GM19025 (cell line): Measurements from ENCODE around the gene SVOP.

Experiments
- ATAC-seq: cut with Tn5 transposase; IDR thresholded peaks from one replicate; pipeline ENCODE4 v1.9.1; 2021; ENCODE audit warnings: mild to moderate bottlenecking, low read depth, moderate library complexity; ENCODE audit not compliant: unreplicated experiment

The SVOP gene

DNA sequence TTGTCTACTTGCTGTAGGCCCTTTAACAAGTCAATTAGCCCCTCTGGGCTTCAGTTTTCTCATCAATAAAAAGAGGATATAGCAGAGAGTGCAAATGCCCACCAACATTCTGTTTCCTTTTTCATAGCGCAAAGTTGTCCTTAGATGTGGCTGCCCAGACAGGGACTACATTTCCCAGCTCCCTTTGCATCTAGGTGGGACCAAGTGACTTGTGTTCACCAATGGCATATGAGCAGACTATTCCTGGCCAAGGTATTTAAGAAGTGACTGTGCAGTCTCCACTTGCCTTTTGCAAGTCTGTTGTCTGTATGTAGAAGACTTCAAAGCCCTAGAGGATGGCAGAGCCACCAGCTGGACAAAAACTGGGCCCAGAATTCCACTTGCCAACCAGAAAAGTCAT lies 81.3 kb downstream of the SVOP start:
- no peak for ATAC-seq

DNA sequence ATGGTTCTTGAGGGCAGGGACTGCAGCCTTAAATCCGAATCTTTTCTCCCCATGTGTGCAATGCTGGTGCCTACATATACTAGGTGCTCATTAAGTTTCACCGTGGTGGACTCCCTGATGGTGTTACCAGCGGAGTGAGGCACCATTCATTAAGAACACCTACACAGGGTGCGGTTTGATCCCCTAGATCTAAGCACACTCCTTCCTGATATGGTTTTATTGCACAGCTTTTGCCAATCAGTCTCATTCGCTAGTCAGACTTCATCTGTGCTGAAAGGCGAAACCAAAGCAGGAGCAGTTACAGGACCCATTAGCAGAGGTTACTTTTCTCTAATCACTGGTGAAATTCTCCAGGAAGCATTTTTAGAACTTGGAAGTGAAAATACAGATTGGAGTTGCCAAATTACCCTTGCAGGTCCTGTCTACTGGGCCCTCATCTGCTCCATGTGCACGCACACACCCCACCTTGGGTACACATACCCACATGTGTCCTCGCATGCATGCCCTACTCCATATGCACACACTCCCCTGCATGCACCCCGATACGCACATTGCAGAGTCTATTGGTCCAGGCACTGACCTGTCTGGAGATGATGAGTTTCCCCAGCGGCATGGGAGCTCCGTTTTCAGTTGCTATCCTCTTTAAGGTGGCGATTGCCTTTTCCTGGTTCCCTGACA lies 82.5 kb downstream of the SVOP start:
- ATAC-seq = no peak

DNA sequence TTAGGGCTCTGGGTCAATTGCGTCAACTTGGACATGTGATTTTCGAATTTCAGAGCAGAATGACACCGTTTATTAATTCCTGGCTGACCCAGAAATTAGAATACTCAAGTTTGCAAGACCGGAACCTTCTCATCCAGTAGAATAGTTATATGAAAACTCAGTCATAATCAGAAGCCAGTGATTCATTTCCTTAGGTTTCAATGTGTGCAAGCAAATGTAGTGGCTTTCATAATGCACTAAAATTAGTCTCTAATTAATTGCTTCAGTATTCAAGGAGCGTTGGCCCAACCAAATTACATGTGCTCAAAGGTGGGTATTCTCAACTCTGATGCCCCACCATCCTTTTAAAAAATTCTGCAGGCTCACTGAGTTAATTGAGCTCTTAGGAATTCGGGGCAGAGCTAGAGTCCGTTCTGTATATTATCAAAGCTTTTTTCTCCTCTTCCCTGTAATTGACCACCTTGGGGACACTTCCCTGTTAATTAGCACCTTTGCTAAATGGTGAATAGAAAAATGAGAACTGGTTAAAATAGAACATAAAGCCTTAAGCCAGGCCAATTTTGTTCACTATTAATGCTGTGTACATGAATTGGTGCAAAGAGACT lies 85.6 kb downstream of the SVOP start:
- no peak for ATAC-seq

DNA sequence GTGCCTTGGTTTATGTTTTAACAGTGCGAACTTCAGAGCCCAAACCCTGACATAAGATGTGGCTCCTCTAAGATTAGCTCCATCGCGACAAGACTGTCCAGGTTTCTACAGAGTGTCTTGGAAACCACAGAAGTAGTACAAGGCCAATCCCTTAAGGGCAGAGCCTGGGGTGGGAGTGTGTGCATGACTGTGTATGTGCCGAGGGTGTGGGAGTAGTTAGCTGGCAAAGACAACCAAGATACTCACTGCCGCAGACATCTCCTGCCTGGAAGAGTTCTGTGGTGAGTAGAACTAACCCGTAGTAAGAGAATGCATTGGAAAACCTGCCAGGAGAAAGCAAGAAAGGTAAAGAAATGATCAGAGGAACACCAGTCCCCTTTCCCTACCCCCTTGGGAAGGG lies 86.9 kb downstream of the SVOP start:
- no peak for ATAC-seq

DNA sequence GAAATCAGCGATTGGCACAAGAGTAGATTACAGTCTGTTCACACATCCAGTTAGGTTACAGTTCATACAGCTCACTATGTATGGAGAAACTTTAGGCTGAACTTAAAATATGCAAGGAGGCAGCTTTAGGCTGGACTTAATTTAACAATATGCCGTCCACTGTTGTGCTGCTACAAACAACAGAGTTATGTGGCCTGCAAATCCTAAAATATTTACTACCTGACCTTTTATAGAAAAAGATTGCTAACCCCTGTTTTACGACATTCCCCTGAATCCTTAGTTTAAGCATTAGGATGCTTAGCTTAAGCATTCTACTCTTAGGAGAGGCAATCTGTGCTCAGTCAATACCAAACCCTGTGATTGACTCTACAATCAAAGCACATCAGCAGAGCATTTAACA lies 90.1 kb downstream of the SVOP start:
- no peak for ATAC-seq

DNA sequence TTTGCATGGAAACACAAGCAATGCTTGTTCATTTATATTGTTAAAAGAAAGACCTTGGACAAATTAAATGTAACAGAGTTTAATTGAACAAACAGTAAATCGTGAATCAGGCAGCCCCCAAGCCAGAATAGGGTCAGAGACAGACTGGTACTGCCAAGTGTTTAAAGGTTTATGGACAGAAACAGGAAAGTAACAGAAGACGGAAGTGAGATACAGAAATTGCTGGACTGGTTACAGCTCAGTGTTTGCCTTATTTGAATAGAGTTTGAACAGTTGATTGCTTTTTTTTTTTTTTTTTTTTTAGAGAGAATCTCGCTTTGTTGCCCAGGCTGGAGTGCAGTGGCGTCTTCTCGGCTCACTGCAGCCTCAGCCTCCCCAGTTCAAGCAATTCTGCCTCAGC lies 90.7 kb downstream of the SVOP start:
- ATAC-seq = no peak

DNA sequence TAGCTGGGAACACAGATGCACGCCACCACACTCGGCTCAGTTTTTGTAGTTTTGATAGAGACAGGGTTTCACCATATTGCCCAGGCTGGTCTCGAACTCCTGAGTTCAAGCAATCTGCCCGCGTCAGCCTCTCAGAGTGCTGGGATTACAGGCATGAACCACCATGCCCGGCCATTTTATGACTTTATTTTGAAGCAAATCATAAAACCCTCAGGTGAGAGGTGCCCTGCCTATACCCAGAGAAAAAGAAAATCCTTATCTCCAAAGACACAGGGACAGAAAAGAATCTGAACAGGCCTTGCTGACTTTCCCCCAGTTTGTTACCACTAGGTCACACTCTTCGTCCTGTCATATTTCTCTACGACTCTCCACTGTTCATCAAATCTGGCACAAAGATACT lies 92.2 kb downstream of the SVOP start:
- no peak for ATAC-seq

DNA sequence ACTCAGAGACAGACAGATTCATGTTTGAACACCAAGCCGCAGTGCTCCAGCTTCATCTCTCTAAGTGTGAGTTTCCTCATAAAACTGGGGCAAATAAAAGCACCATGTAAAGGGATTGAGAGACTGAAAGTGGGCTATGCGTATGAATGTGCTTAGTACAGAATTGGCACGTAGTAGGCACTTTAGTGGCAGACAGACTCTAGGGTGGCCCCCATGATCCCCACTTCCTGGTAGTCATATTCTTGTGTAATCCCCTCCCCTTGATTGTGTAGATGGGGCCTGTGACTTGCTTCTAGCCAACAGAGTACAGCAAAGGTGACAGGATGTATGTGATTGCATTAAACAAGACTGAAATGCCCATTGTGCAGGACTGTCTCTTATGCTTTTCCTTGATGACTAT lies 98.0 kb downstream of the SVOP start:
- no peak for ATAC-seq

DNA sequence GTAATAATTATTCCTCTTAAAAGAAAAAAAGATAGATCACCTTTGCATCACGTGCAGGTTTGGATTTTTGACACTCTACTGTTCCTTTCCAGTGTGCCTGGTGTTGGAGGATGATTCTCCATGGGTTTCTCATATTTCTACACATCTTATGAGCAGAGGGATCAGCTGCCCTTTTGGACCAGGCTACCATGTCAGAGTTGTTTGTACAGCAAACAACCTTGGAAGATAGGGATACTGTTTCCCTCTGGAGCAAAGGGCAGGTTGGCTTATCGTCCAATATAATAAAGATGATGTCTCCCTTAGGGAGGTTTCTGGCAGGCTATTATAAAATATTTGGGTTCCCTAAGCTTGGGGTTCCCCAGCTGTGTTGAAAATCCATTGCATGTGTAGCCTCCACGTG lies 98.9 kb downstream of the SVOP start:
- no peak for ATAC-seq

DNA sequence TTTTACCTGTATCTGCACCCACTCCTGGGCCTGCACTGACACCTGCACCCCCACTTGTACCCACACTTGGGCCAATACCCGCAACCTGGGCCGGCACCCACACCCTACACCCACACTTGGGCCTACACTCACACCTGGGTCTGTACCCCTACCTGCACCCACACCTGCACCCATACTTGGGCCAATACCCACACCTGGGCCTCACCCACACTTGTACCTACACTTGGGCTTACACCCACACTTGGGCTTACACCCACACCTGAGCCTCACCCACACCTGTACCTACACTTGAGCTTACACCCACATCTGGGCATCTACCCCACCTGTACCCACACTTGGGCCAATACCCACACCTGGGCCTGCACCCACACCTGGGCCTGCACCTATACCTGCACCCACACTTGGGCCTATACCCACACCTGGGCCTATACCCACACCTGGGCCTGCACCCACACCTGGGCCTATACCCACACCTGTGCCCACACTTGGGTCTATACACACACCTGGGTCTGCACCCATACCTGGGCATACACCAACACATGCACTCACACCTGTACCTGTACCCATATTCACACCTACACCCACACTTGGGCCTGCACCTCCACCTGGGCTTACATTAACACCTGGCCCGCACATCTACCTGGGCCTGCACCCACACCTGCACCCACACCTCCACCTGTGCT lies 101.8 kb downstream of the SVOP start:
- no peak for ATAC-seq

DNA sequence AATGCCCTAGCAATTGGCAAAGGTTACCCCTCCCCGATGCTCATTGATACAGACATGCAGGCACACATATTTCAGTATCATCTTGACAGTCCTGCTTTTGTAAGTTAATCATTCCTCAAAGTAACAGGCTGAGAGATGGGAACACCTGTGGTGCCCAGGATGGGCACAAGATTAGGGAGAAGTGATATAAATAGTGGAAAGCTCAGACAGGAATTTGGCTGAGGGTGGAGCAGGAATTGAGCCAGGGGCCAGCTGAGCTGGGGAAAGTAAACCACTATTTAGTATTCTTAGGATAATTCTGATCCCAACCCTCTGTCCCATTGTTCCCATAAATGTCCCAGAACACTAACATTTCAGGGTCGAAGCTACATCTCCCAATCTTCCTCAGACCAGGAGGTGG lies 102.7 kb downstream of the SVOP start:
- ATAC-seq = no peak

DNA sequence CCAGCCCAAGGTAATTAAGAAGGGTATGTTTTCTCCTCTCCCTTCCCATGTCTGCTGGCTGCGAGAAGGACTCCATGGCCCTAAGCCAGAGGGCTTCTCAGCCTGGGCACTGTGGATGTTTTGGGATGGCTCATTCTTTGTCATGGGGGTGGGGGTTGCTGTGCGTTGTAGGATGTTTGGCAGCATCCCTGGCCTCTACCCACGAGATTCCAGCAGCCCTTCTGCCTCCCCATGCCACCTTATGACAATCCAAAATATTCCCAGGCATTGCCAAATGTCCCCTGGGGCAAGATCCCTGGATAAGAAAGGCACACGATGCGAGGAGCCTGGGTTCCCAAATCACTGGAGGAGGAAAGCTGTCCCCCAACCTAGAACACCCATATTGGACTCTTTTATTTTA lies 104.5 kb downstream of the SVOP start:
- ATAC-seq = no peak

DNA sequence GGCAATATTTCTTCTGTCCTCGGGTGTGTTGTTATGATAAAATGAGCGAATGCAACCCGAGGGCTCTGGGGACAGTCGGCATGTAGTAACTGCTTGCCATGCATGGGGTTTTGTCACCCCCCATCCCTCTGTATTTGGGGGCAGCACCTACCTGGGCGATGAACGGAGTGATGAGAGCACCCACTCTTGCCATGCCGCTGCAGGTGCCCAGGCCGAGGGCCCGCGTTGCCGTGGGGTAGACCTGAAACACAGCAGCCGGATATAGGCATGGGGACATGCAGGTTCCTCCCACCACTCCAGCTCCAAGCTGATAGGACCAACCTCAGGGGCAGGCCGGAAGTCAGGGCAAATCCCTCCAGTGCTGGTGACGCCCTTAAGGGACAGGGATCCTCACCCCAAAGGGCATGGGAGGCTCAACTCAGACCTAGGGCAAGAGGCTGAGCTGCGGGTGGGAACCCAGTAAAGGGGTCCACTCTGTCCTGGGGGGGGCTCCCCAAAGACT lies 105.2 kb downstream of the SVOP start:
- ATAC-seq = no peak

DNA sequence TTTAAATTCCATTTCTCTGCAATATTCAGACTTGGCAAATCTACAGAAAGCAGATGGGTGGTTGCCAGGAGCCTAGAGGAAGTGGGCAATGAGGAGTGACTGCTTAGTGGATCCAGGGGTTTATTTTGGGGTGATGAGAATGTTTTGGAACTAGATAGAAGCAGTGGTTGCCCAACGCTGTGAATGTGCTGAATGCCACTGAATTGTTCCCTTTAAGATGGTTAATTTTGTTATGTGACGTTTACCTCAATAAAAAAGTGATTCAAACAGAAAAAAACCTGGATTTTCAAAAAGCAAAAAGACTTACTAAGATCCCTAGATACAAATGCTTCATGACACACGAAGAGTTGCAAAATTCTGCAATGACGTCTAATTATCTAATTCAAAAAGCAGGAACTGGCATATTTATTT lies 106.7 kb downstream of the SVOP start:
- no peak for ATAC-seq

DNA sequence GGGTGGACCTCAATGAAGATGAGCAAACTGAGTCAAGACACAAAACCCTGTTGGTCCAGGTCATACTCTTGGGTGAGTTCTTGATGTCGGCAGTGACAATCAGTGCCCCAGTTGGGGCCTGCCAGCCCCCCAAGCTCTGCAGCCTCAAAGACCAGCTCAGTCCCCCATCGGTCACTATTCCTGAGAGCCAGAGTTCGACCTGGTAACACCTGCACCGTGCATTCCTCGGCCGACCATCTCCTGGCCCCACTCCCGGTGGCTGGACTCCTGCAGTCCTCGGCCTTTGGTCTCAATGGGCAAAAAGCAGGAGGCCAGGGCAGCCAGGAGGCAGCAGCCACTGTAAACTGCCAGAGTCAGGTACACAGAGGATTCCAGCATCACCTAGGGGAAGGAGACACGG lies 108.5 kb downstream of the SVOP start:
- no peak for ATAC-seq

DNA sequence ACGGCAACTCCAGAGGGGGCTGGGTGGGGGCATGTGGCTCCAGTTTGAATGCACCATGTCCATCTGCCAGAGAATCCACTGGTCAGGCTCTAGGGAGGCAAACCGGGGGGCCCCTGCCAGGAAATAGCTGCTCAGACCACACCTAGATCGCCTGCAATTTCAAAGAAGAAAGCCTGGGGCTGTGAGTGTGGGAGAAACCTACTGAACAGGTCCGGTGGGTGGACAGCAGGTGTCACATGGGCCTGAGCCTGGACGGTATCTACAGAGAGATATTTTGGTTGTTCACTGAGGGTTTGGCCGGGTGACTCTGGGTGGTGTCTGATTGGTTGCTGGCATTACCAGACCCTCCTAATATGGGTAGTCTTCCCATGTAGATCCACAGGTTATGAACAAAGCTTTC lies 109.0 kb downstream of the SVOP start:
- ATAC-seq = no peak

DNA sequence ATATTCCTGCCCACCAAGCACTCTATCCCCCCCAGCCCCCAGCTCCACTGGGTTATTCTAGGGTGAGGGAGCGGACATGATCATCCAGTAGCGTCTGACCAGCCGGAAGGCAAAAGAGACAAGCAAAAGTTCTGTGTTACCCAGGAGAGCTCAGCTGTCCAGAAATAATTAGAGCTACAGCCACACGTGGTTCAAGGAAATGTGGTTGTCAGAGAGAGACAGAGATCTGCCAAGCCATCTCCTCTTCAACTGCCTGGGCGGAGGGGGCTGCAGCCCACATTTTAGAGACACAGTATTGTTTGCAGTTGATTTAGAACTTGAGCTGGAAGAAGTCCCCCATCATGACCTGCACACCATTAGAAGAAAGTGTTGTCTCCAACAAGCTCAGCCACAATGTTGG lies 110.5 kb downstream of the SVOP start:
- ATAC-seq = no peak

DNA sequence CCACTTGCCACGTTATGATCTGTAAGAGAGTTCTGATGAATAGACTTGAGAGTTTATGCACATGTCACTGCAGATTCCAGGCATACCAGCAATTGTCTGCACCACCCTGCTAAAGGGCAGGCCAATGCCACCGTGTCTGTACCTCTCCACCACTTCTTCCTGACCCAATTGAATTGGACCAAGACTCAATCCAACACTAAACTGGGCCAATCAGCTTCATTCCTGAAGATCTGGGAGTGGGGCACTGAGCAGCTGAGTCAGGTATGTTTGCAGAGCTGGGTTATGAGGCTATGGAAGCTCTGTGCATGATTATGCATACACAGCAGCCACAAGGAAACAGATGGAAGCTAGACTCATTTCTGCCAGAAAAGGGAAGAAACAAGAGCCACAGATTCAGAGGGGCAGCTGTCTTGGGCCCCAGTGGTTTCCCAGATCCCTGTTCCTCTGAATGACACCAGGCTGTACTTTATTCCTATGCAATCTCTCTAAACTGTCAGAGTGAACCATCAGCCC lies 113.0 kb downstream of the SVOP start:
- no peak for ATAC-seq

DNA sequence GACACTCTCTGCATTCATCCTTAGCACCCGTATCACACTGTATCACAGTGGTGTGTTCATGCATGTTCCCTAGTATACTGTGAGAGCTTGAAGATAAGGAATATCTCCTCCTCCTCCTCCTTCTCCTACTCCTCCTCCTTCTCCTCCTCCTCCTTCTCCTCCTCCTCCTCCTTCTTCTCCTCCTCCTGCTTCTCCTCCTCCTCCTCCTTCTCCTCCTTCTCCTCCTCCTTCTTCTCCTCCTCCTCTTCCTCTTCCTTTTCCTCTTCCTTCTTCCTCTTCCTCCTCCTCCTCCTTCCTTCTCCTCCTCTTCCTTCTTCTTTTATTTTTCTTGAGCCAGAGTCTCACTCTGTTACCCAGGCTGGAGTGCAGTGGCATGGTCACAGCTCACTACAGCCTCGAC lies 113.9 kb downstream of the SVOP start:
- no peak for ATAC-seq

DNA sequence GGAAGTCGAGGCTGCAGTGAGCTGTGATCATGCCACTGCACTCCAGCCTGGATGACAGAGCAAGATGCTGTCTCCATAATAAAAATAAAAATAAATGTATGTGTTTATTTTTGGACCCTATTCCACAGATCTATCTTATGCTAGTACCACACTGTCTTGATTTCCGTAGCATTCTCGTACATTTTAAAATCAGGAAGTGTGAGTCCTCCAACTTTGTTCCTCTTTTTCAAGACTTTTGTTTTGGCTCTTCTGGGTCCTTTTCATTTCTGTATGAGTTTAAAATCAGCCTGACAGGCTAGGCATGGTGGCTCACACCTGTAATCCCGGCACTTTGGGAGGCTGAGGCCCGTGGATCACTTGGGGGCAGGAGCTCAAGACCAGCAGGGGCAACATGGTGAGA lies 115.1 kb downstream of the SVOP start:
- no peak for ATAC-seq

DNA sequence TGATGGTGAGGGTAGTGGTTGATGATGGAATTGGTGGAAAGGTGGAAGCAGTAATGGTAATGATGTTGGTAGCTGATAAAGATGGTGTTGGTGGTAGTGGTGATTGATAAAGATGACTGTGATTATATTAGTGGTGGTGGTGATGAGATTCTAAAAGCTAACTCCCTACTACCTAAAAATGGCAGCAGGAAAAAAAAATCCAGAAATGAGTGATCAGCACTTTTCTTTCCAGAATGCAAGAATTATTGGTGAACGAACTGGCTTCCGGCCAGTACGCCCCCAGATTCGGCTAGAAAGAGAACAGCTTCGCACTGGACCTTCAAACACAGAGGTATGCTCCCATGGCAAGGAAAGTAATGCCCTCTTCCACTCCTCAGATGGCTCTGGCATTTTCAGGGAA lies 121.7 kb downstream of the SVOP start:
- ATAC-seq = no peak

DNA sequence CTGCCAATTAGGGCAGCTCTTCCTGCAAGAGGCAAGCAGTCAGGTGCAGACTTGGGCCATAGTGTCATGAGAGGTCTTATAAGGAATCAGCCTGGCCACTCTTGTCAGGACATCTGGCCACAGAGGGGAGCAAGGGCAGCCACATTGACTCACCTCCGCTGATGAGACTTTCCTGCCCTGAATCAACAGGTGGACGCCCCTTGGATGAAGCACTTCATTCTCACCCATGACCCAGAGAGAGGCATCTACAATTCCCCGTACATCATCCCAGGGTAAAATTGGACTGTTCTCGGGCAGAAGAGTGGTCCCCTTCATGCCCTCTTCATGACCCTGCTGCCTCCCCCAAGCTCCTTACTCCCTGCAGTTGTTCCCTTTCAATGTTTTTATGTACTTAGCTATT lies 124.1 kb downstream of the SVOP start:
- ATAC-seq = no peak
